GM12878 (cell line): ENCODE measurements around the gene CLCNKA. TPM values are rescaled to one million over a fixed set of nuclear protein-coding genes. Genes with fewer than 3 reads are reported as not detected.

Experiments
- ATAC-seq: fragments of 200-7000 bp; cut with Tn5 transposase; 3 replicates; pipeline ENCODE4 v1.9.1; 2020; ENCODE audit warnings: mild to moderate bottlenecking, moderate library complexity
- BruUV-seq: library from RNA; stranded (reverse); fragments of 400-500 nt; replicated peaks from 2 replicates; lab custom pipeline; 2021; lab: Mats Ljungman, UMichigan
- CTCF ChIA-PET: fragments of 300-600 bp; sonication (Branson Sonifier 250); formaldehyde crosslinking; extraction: SDS; loops from one replicate; lab custom pipeline; 2021; ENCODE audit warnings: inconsistent platforms; lab: Yijun Ruan, JAX
- POLR2A ChIA-PET: fragments of 350-600 bp; formaldehyde crosslinking; extraction: SDS; loops from one replicate; lab custom pipeline; 2021; ENCODE audit warnings: inconsistent platforms; lab: Charles Lee
- RAD21 ChIA-PET: fragments of 300-600 bp; sonication (Branson Sonifier 250); formaldehyde crosslinking; loops from one replicate; lab custom pipeline; 2023; ENCODE audit warnings: antibody characterized with exemption; ENCODE audit not compliant: unreplicated experiment; lab: Charles Lee
- SMC1A ChIA-PET: fragments of 300-600 bp; sonication (Branson Sonifier 250); formaldehyde crosslinking; loops from one replicate; lab custom pipeline; 2023; ENCODE audit not compliant: unreplicated experiment, uncharacterized antibody; lab: Charles Lee
- DNase-seq: peaks from one replicate; pipeline ENCODE4 v3.0.0-alpha.2; 2011; ENCODE audit warnings: low read depth, low spot score
- FAIRE-seq: peaks from 3 replicates; lab custom pipeline; 2011; peaks lifted over from hg19 to GRCh38; lab: Jason Lieb, UNC
- H2AFZ ChIP-seq: 2 replicates; pipeline ENCODE4 v1.6.0; 2011; ENCODE audit warnings: low read depth, low read length, control low read depth; ENCODE audit not compliant: control insufficient read depth
- H3K27ac ChIP-seq: 2 replicates; pipeline ENCODE4 v1.5.1; 2011; ENCODE audit warnings: control low read depth; ENCODE audit not compliant: control insufficient read depth, insufficient read depth
- H3K27me3 ChIP-seq, 2 experiments: replicated peaks in 1 of 2; 2 replicates each; pipeline versions ENCODE4 v1.6.0 to v1.6.1; 2011; ENCODE audit warnings: low read length in 1 of 2; ENCODE audit not compliant: control insufficient read depth in 2 of 2, insufficient read depth in 2 of 2
- H3K36me3 ChIP-seq, 2 experiments: 2 replicates each; pipeline ENCODE4 v1.5.1; 2011; ENCODE audit warnings: low read length in 1 of 2; ENCODE audit not compliant: control insufficient read depth in 2 of 2, insufficient read depth in 2 of 2
- H3K4me1 ChIP-seq: 2 replicates; pipeline ENCODE4 v1.6.1; 2011; ENCODE audit warnings: mild to moderate bottlenecking, low read length, moderate library complexity, mixed read lengths; ENCODE audit not compliant: control insufficient read depth, insufficient read depth
- H3K4me2 ChIP-seq: 2 replicates; pipeline ENCODE4 v1.6.0; 2011; ENCODE audit warnings: control low read depth; ENCODE audit not compliant: control insufficient read depth, insufficient read depth
- H3K4me3 ChIP-seq: fragments of 200-600 bp; sonication (generic); 2 replicates; pipeline ENCODE4 v1.5.1; 2016
- H3K79me2 ChIP-seq: 2 replicates; pipeline ENCODE4 v1.6.0; 2011; ENCODE audit warnings: low read length; ENCODE audit not compliant: control insufficient read depth, insufficient read depth
- H3K9ac ChIP-seq: 2 replicates; pipeline ENCODE4 v1.8.0; 2011; ENCODE audit warnings: low read length, control low read depth, mixed read lengths; ENCODE audit not compliant: control insufficient read depth, insufficient read depth
- H3K9me3 ChIP-seq: replicated peaks from 3 replicates; pipeline ENCODE4 v1.5.1; 2011; ENCODE audit warnings: mild to moderate bottlenecking, low read length; ENCODE audit not compliant: control insufficient read depth, insufficient read depth
- H4K20me1 ChIP-seq: 2 replicates; pipeline ENCODE4 v1.6.0; 2011; ENCODE audit not compliant: control insufficient read depth, insufficient read depth
- BHLHE40 ChIP-seq, 2 experiments: fragments of 450-650 bp in 1 of 2; IDR thresholded peaks; 2 replicates each; pipeline ENCODE4 v1.6.1; 2011 to 2017; ENCODE audit warnings: low read depth in 2 of 2, borderline replicate concordance in 1 of 2, improper control_type of control experiment in 1 of 2, low read length in 1 of 2, mild to moderate bottlenecking in 1 of 2
- CBX5 ChIP-seq: sonication (generic); IDR thresholded peaks from 2 replicates; pipeline ENCODE4 v1.6.1; 2016; ENCODE audit warnings: low read depth, moderate library complexity, mild to moderate bottlenecking, inconsistent platforms
- CHD4 ChIP-seq: fragments of 200-600 bp; sonication (generic); IDR thresholded peaks from 2 replicates; pipeline ENCODE4 v1.6.1; 2016; ENCODE audit warnings: mild to moderate bottlenecking
- ESRRA ChIP-seq: IDR thresholded peaks from 2 replicates; pipeline ENCODE4 v1.6.1; 2012; ENCODE audit warnings: mild to moderate bottlenecking, low read length, improper control_type of control experiment
- KDM1A ChIP-seq: fragments of 200-600 bp; sonication (generic); IDR thresholded peaks from 2 replicates; pipeline ENCODE4 v1.6.1; 2016; ENCODE audit warnings: borderline replicate concordance
- MEF2A ChIP-seq: IDR thresholded peaks from 2 replicates; pipeline ENCODE4 v1.6.1; 2011; ENCODE audit warnings: low read depth, mild to moderate bottlenecking, low read length, moderate library complexity; ENCODE audit not compliant: insufficient read depth
- NRF1 ChIP-seq: conservative IDR thresholded peaks from 2 replicates; pipeline ENCODE4 v1.6.1; 2011; ENCODE audit warnings: mild to moderate bottlenecking, low read depth, low read length, improper control_type of control experiment
- RAD51 ChIP-seq: fragments of 450-650 bp; IDR thresholded peaks from 2 replicates; pipeline ENCODE4 v1.6.1; 2016; ENCODE audit warnings: moderate library complexity, mild to moderate bottlenecking, inconsistent platforms
- RB1 ChIP-seq: fragments of 450-650 bp; formaldehyde crosslinking; IDR thresholded peaks from 2 replicates; pipeline ENCODE4 v1.6.1; 2017; ENCODE audit warnings: mild to moderate bottlenecking, borderline replicate concordance
- TAF1 ChIP-seq: IDR thresholded peaks from 2 replicates; pipeline ENCODE4 v1.6.1; 2011; ENCODE audit warnings: mild to moderate bottlenecking, low read depth, low read length, borderline replicate concordance
- TCF3 ChIP-seq: IDR thresholded peaks from 2 replicates; pipeline ENCODE4 v1.6.1; 2012; ENCODE audit warnings: low read depth, mild to moderate bottlenecking, low read length, borderline replicate concordance; ENCODE audit not compliant: insufficient read depth
- ZNF274 ChIP-seq: IDR thresholded peaks from one replicate; pipeline ENCODE4 v1.8.0; 2011; ENCODE audit not compliant: insufficient read length, insufficient read depth
- WGBS: methylation state at CpG from one replicate; pipeline ENCODE4 v1.1.6; 2016; ENCODE audit warnings: low lambda C conversion rate; ENCODE audit not compliant: insufficient replicate concordance, insufficient coverage; ENCODE audit errors: missing lambda C conversion rate; 5-methylcytosine and 5-hydroxymethylcytosine counted together
- in situ Hi-C: fragments of 300-500 bp; cut with MboI; formaldehyde crosslinking; loops from 9 replicates; pipeline ENCODE4 v1.14.3; 2018; ENCODE audit warnings: mixed read lengths
- intact Hi-C: fragments of 100-400 bp; cut with micrococcal nuclease; formaldehyde crosslinking; loops from one replicate; pipeline ENCODE4 v1.14.2; 2022; ENCODE audit not compliant: unreplicated experiment
- polyA plus RNA-seq, 11 experiments: library from polyadenylated mRNA; depleted of rRNA in 4 of 11; unstranded in 6 of 11; stranded (reverse) in 5 of 11; fragments of >200 nt; fragmentation: Nextera tagmentation in 4 of 11; fragmentation: Illumina TruSeq in 1 of 11; extraction: Ambion mirVana in 4 of 11; extraction: Trizol in 1 of 11; gene quantifications; 1 replicate in 1 of 11; 2 replicates in 10 of 11; pipeline versions ENCODE4 v1.2.1 to v1.2.3, GENCODE V29; 2011 to 2016; ENCODE audit warnings: inconsistent platforms in 2 of 11, missing spikeins in 2 of 11, low read depth in 1 of 11
- total RNA-seq, 4 experiments: library from RNA; depleted of rRNA in 3 of 4; stranded (reverse); fragments of >200 nt in 3 of 4; fragmentation: Illumina TruSeq in 1 of 4; extraction: Trizol in 1 of 4; gene quantifications; 2 replicates each; pipeline versions ENCODE4 v1.2.1 to v1.2.3, GENCODE V29; 2013 to 2021
- TF ChIP-seq, protein P1 (sequence below): IDR thresholded peaks from 2 replicates; pipeline ENCODE4 v1.6.1; 2011; ENCODE audit warnings: low read depth, mild to moderate bottlenecking, low read length, moderate library complexity, borderline replicate concordance; ENCODE audit errors: extremely low read depth
- TF ChIP-seq, protein P2 (sequence below): IDR thresholded peaks from 2 replicates; pipeline ENCODE4 v1.6.1; 2011; ENCODE audit warnings: borderline replicate concordance, low read depth, mild to moderate bottlenecking, moderate library complexity, mixed read lengths, low read length; ENCODE audit not compliant: insufficient read depth; ENCODE audit errors: extremely low read length

CLCNKA gene
- total and polyA plus RNA-seq, 10 of the 15 experiments (the other 5 are each of a cell fraction or from before 2014, with no cell fraction given) = 0.02 to 0.15 (median 0.08) TPM; not detected in 6

DNA sequence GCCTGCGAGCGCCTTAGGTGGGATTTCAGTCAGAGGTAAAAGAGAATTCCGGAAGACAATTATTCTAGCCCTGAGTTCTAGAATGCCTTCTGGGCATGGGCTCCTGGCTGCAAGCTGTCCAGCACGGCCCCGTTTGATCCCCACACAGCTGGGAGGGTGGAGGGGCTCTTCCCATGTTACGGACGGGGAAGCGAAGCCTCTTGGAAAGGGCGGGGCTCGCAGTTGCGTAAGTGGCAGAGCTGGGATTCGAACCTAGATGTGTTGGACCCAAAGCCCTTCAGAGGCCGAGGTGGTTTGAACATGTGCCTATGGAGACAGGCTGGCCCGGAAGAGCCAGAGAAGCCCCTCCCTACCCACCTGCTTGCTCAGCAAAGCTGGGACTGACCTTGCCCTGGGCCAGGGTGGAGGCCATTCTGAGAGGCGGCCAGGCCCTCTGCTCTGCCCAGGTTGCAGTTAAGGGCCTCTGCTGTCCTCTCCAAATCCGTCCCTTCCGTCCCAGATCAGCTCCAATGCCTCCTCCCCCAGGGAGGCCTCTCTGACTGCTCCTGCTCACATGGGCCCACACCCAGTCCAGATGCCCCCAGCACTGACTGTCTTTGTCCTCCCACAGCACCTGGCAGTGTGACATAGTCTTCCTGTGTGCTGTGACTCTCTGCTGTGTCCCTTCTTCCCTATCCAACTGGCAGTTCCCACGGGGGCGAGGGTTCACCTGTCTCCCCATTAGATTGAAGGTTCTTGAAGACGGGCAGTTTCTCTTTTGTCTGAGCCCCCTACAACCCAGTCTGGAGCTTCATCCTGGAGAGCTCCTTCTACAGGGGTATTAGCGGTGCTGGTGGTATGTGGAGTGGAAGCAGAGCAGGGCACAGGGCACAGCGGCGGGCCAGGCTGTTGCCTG, 2.8 kb upstream of the CLCNKA start:
- in situ Hi-C loops = no loop called here
- no TSS peak for BruUV-seq

More for the DNA sequence above, 2.8 kb upstream of the CLCNKA start:
- peaks cover 20% of the 10 kb centered on the region for H3K4me1 ChIP-seq
- H3K36me3 ChIP-seq = no peaks in the 10 kb centered on the region
- intact Hi-C loops = no loop called here
- H3K27ac ChIP-seq = no peak overlapping the region
- FAIRE-seq (no peak), ATAC-seq (no peak), DNase-seq (no peak)
- ChIA-PET CTCF (interaction anchor here (0.6 to 6.4 kb wide), 2 partner anchors 10 to 351 kb away, joined by 4 to 36 read pairs; no protein-coding TSS in a partner anchor), POLR2A (interaction anchor here (0.6 kb wide), 1 partner anchor 221 kb away, joined by 7 read pairs; no protein-coding TSS in a partner anchor), RAD21 (interaction anchor here (1.4 kb wide), 1 partner anchor 10 kb away, joined by 3 read pairs; no protein-coding TSS in a partner anchor), SMC1A (interaction anchor here (0.6 kb wide), 1 partner anchor 793 kb away, joined by 3 read pairs; no protein-coding TSS in a partner anchor)
- no peak overlapping the region for H3K4me2 ChIP-seq
- TF ChIP-seq, protein P1, sequence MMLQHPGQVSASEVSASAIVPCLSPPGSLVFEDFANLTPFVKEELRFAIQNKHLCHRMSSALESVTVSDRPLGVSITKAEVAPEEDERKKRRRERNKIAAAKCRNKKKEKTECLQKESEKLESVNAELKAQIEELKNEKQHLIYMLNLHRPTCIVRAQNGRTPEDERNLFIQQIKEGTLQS = no peak
- TF ChIP-seq MEF2A (no peak), NRF1 (no peak), ZNF274 (no peak), BHLHE40 (IDR thresholded peaks at IDR 0.05; ENCODE audit: borderline replicate concordance in 1 of 2, low read depth in 2 of 2, low read length in 1 of 2) (no peak), TCF3 (no peak), CBX5 (no peak), RB1 (no peak), TAF1 (no peak), KDM1A (no peak), RAD51 (no peak), CHD4 (no peak), ESRRA (no peak)
- TF ChIP-seq, protein P2, sequence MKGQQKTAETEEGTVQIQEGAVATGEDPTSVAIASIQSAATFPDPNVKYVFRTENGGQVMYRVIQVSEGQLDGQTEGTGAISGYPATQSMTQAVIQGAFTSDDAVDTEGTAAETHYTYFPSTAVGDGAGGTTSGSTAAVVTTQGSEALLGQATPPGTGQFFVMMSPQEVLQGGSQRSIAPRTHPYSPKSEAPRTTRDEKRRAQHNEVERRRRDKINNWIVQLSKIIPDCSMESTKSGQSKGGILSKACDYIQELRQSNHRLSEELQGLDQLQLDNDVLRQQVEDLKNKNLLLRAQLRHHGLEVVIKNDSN = no peak
- peaks cover 0 to 2% of the 10 kb centered on the region in 2 experiments; a peak in 2 of 4 replicates for H3K27me3 ChIP-seq
- no peaks in the 10 kb centered on the region for H3K9me3 ChIP-seq
- no peak overlapping the region for H3K9ac ChIP-seq
- no peaks in the 10 kb centered on the region for H4K20me1 ChIP-seq
- no peaks in the 10 kb centered on the region for H3K79me2 ChIP-seq
- 50% methylated on average over 23 of the region's 23 CpGs for WGBS
- H3K4me3 ChIP-seq = no peak overlapping the region
- no peak overlapping the region for H2AFZ ChIP-seq
